Fibroblast of peridontal ligament (primary cell): ENCODE measurements around the gene GLP2R.
"Not testable (repeated sequence)": the region's sequence is repeated elsewhere in the genome, so short reads cannot be mapped to it uniquely, and the experiment has no call there.

Experiments used
- DNase-seq: peaks from one replicate; pipeline ENCODE4 v3.0.0-alpha.2; 2010; ENCODE audit errors: extremely low read depth

The GLP2R gene

DNA sequence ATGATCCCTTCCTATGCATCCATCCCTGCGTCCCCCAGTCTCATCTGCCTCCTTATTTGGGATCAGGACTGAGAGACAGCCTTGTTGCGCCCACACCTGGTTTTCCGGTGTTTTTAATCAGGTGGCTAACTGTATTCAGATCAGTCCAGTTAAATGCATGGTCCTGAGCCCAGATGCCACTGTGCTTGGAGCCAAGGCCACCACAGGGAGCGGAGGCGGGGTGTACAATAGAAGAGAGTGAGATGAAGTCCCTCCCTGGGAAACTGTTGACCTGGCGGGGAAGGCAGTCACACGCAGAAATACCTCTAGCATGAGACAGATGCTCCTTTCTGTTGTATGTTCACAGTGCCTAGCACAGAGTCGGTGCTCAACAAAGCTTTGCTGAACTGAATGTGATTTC lies 73.1 kb downstream of the GLP2R start:
- DNase-seq, result no peak

DNA sequence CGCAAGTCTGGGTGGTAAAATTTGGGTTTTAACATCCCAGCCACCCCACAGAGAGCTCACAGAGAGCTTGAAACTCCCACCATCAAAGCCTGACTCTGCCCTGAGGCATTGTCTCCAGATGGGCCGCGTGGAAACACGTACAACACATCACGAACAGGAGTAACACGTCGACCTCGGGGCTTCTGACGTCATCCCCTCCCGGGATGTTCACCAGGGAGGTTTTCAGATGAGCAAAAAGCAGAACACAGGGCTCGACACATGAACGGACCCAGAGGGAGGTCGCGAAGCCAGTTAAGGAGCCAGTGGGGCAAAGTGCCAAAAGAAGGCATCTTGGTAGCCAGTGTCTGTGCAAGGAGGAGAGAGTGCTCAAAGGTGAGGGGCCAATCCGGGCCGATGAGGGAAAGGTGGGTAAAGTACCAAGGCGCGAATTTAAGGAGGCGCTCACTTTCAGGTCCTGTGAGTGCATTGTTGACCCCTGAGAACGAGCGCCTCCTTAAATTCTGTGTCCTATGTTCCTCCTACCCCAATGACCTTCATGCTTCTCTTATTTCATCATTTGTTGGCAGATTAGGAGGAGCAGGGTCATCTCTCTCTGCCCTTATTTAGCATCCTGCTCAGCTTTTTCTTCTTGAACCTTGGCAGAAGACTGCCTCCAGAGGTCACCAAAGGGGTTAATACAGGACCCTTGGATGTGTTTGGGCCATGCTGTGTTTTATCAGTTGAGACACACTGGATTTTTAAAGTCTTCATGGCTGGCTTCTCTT lies 73.7 kb downstream of the GLP2R start:
- DNase-seq, result no peak

DNA sequence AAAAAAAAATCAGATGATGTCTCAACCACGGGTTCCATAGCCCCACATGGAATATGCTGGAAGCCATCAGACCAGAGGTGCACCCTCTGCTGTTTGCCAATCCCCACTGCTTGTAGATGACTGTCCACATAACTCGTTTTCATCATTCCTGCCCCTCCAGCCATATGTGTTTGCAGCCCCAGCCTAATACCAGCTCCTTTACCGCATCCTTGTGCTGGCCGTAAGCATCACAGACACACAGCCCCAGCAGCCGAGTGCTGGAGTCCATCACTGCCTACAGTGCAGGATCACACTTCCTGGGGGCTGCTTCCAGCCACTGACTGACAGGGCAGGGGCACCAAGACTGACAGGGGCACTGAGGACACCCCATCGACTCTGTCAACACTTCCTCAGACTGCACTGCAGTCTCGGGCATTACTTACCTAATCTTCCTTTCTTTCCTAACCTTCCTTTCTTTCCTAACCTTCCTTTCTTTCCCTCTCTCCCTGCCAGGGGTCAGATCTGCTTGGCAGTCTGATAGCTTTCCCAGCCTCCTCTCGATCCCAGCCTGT lies 74.4 kb downstream of the GLP2R start:
- no peak for DNase-seq

DNA sequence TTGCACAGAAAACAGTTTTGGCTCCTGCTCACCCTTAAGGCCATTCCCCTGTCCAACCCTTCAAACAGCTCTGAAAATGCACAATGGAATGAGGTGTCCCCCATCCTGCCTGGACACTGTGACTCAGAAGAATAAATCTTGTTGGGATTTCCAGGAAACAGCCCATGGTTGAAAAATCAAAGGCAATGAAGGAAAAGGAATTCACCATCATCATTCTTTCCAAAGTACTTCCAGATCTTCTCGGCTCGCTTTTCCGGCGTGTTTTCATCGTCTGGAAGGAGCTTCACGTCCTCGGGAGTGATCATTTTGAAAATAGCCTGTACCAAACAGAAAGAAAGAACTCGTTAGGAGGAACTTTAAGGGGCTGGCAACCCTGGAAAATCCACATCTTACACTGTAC lies 75.1 kb downstream of the GLP2R start:
- no peak for DNase-seq

DNA sequence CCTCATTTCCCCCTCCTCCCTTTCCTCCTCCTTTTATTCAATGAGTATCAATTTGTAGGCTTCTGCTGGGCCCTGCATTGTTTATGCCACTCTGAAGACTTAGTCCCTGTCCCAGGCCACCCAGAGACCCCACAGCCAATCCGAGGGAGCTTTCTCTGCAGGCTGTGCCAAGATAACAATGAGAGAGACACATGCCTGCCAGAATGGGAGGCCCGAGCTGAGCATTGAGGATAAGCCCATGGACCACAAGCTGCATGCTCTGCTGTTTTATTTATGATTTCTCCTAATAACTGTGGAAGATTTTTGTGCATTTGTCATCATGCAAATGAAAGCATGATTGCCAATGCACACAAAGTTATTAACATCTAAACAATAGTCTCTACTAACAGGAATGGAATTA lies 76.4 kb downstream of the GLP2R start:
- no peak for DNase-seq

DNA sequence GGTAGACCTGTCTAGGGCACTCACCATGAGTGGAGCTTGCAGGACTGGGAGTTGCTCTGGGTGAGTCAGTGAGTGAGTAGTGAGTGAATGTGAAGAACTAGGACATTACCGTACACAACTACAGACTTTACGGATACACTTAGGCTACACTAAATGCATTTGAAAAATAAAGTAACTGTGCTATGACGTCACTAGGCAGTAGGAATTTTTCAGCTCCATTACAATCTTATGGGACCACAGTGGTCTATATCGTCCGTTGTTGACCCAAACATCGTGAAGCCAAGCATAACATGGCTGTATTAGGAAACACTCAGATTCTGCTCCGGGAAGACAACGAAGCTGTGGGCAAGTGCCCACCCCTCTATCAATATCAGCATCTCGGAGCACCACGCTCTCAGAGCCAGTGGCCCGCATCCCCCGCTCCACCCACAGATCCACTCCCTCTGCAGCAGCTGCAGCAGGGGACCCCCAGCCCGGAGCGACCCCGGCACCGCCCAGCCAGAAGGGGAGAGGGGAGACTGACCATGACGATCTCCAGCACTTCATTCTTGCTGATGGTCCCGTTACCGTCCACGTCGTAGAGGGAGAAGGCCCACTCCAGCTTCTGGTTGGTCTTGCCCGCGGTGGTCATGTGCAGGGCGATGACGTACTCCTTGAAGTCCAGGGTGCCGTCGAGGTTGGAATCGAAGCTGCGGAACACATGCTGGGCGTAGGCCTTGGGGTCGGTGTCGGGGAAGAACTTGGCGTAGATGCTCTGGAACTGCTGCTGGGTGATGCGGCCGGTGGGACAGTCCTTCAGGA lies 78.8 kb downstream of the GLP2R start:
- no peak for DNase-seq

DNA sequence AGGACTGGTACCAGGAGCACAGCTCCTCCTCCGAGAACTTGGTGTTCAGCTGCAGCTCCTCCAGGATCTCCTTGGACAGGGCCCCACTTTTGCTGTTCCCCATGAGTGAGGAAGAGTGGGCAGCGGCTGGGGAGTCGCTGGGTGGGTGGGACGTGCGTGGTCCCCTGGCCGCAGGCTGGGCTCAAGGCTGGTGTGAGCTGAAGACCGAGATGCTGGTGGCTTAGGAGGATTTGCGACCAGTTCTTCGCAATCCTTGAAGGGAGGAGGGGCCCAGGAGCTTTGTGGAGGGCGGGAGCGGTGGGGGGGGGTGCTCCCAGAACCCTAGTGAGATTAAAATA lies 79.3 kb downstream of the GLP2R start, which contains the start of gene RCVRN:
Gene RCVRN (minus strand): TSS at position 194 of the 338 bp plus-strand sequence. CDS start 91 bp downstream, at position 103.
- no peak for DNase-seq

DNA sequence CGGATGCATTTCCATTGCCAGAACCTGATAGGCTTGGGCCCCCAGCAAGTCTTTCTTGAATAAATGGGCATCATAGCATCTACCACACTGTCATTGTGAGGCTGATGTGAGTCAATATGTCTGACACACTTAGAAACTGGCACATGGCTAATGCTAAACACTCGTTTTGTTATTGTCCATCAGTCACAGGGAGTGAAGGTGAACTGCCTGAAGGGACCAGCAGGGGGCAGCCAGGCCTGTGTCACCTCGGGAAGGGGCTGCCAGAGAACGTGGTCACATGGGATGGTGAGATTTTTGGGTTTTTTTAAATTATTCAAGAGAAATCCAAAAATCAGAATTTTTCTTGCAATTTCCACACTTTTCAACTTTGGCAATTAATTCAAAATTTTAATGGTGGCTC lies 80.2 kb downstream of the GLP2R start:
- DNase-seq, result no peak

DNA sequence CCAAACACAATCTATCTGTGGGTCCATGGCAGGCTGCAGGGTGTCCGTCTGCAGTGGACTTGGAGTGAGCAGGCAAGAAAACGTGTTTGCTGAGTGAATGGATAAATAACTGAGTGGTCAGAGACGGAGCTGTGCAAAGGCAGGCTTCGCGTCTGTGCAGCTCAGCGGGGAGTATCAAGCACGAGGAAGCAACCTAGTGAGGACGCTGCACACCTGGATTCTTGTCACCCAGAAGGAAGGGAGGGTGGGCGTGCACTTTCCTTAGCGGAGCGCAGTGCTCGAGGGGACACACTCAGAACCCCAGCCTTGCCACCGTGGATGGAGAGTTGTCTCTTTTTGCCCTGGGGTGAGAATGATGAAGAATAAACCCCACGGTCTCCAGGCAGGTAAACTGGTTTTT lies 80.9 kb downstream of the GLP2R start:
- no peak for DNase-seq

DNA sequence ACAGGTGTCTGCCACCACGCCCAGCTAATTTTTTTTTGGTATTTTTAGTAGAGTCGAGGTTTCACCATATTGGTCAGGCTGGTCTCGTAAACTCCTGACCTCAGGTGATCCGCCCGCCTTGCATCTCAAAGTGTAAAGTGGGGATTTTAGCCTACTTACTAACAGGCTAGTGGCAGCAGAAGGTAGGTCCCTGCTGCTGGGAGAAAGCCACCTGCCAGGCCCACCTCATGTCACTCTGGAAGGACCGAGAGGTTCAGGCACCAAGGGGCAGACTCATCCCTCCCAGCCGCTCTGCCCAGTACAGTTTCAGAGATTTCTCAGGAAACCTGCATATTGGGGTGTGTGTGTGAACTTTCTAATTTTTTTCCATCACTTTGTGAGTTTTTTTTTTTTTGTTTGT lies 81.4 kb downstream of the GLP2R start:
- DNase-seq, result no peak

DNA sequence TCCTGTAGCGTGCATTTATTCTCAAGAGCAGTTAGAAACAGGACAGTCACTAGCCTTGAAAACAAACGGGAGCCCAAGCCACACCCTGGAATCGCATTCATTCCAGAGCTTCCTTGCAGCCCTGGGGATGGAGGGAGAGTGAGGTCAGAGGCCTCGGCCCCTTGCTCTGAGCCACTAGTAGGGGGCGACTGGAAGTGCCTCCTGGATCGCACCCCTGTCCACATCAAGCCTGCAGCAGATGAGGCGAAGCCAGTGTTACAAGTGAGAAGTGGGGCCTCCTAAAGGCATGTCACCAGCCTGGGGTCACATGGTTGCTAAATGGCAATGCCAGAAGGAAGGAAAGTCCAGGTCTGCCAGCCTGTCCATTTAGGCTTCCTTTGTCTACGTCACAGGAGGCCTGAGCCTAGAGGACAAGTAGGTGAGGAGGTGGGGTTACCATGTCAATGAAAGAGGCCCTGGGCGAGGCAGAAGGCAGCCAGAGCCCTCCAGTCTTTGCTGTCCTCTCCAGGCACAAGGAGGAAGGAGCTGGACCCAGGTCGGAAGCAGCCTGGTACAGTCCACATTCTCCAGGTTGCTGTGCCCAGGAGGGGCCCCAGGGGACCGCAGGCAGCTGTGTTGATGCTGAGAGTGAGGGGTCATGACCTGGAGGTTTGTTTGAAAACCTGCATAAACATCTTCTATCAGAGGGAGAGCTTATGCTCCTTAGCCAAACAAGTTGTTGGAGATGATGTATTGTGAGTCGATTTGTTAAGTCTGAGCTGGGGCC lies 82.3 kb downstream of the GLP2R start:
- DNase-seq, result no peak

DNA sequence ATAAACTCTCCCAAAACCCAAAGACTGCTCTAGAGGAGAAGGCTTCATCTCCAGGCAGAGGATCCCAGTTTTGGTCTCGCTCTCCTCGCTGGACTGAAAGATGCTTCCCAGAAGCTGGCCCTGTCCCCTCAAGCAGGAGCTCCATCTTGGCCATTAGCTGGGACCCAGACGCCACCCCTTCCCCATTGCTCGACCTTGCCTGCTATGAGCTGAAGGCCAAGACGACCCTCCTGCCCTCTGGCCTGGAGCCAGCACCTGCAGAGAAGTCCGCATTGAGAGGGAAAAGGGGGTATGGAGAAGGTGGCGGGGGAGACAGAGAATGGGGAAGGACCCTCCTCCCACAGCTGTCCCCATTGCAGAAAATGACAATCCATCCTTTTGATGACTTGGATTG lies 82.9 kb downstream of the GLP2R start:
- DNase-seq, result no peak

DNA sequence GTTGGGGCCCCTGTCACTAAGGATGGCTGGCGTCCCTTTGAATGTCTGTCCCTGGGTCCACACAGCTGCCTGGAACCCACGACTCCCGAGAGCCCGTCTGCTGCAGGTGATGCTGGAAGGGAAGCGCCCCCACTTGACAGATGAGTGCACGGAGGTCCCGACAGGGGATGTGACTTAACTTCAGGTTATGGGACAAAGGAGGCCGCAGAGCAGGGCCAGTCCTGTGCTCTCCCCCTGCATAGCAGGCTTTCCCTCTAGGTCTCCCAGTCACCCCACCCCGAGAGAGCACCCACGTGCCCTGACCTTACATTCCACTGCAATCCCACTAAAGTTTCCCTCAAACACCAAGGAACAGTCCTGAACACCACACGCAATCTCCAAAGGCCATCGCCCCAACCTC lies 85.4 kb downstream of the GLP2R start:
- DNase-seq, result no peak

DNA sequence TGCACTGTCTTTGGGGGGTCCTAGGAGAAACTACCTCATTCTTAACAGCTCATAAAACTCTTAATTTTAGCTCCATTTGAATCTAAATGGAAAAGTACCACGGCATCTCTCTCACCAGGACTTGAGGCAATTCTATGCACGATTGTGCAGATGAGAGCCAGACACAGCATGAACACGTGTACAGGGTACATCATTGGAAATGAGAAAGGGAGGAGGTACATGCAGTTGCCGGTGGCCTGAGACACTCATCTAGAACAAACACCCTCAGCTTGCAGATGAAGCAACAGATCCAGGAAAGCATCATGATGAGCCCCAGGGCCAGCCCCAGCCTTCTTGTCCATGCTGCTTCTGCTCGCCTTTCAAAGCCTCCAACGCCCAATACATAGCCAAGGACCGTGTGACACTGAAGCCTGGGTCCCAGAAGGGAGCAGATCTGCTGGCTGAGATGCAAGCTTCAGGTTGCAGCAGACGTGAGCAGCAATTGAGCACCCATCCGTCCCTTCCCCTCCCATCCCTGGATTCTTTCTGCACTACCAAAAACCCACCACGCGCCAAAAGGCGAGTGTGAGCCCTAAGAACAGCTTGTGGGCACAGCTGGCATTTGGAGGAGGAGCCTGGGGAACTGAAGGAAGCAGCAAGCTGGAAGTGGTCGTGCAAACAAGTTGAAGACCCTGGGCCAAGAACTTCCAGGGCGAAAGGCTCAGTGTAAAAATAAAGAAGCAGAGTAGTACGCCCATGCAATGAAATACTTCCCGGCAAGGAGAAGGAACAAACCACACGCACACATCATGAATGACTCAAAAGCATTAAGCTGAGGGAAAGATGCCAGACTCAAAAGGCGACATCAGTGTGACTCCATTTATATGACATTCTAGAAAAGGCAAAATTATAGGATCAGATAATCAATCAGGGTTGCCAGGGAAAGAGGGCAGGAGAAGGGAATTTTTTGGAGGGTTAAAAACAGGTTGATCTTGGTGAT lies 86.7 kb downstream of the GLP2R start:
- DNase-seq, result no peak

DNA sequence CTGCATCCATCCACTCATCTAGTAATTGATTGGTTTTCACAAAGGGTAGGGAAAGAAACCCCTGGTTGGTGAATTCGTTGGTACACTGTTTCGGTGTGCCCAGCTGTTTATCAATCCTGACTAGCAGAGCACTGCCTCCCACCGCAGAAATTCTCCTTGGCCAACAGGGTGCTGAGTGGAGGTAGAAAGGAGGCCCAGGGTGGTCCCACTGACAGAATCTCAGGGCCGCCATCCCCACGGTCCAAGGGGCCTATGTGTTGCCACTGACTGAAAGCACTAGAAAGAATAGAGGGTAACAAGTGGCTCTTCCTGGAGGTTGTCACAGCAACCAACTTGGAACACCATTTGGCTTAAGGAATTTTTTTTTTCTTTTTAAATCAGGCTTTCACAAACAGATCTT lies 87.8 kb downstream of the GLP2R start:
- no peak for DNase-seq

DNA sequence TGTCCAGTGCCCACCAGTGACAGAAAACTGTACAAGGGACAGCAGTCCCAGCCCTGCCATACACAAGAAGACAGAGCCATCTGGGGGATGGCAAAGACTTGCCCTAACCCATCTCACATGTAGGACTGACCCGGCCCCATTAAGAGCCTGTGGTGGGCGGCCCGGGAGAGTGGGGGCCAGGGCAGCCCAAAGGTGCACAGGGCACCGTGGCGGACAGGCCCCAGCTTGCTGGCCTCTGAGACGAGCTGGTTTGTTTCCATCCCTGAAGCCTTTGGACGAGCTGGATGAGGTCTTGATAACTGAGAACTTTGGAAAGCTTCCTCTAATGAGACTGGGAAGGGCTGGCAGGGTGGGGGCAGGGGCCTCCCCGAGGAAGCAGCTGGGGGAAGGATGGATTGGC lies 90.4 kb downstream of the GLP2R start:
- DNase-seq, result no peak

DNA sequence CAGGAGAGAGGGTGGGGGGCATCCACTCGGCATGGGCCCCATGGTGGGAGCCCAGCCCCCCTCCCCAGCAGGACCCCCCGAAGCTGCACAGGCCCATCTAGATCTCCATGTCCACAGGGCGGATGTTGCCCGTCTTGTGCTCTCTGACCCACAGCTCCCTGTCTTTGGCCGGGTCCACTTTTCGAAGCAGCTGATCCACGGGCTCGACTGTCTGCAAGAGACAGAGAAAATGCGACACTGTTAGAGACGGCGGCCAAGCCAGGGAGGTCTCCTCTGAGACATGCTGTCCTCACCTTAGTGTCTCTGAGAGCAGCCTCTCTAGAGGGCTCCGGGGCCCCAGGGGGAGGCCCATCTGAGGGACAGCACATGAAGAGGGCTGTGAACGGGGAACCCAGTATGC lies 91.4 kb downstream of the GLP2R start:
- DNase-seq, result no peak

DNA sequence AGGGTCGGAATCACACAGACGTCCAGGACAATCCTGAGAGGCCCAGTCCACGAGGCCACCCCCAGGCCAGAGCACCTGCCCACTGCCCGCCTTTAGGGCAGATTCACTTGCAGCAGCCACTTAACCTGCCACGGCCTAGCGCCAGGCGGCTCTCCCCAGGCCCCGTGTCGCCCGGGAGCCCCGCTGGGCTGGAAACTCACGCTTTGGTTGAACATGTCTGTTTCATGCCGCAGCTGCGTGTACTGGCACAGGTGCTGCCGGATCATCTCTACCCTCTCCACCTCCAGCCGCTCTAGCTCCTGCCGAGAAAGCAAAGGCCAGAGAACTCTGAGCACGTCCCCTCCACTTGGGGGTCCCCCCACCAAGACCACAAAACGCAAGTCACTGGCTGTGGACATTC lies 92.1 kb downstream of the GLP2R start:
- no peak for DNase-seq

DNA sequence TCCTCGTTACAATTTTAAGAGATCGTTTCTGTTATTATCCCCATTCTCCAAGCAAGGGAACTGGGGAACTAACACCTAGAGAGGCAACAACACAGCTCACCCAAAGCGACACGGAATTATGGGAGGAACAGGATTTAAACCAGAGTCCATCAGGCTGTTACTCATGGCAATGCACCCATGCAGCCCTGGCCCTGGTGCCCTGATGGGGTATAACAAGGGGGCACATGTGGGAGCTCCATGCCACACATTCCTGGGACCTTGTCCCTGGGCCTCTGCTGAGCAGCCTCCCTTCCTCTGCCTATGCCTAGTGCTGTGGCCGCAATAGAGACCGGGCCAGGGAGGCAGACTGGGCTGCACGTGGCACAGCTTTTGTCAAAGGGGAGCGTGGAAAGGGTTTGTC lies 92.6 kb downstream of the GLP2R start:
- DNase-seq, result no peak

DNA sequence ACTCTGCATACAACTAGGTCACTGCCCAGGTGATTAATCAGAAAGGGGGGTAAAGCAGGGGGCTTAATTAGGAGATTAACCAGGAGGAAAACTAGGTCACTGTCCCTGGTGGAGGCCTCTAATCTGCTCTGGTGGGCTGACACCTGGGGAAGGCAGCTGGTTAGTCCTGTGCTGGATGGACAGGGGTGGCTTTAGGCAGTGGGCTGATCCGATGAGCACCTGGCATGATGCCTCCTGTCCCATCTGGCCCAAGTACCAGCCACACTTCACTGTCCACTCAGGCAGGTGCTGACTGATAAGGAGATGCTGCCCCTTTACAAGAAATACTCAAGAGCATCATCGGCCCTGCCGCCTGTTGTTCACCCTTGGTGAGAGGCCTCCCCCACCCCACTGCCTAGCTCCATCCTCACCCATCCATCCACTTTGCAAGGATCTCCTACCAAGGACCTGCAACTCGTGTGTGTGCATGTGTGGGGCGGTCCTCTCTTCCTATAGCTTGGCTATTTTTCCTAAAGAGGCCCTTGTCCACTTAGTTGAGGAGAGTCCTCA lies 93.2 kb downstream of the GLP2R start:
- no peak for DNase-seq

DNA sequence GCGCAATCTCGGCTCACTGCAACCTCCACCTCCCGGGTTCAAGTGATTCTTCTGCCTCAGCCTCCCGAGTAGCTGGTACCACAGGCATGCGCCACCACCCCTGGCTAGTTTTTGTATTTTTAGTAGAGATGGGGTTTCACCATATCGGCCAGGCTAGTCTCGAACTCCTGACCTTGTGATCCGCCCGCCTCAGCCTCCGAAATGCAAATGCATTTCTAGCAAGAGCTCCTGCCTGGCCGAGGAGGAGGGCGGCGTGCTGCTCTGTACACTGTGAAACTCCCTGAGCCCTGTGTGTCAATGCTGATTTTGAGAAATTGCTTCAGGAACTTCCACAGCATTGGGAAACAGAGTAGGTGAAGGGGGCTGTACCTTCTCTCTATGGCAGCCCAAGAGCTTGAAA lies 95.5 kb downstream of the GLP2R start:
- not testable (repeated sequence) for DNase-seq
